ENCODE measurements around the gene ARHGAP6.

GRCh38 chrX:11530621-11531020, 135.1 kb downstream of the ARHGAP6 start:
- no peak for TF ChIP-seq POLR2AphosphoS5 (IDR thresholded peaks at IDR 0.05; ENCODE audit: low read depth, low read length)
- no peak for TF ChIP-seq POLR2A (IDR thresholded peaks at IDR 0.05; ENCODE audit: low read depth, low read length)
- TF ChIP-seq TAF1 (IDR thresholded peaks at IDR 0.05; ENCODE audit: borderline replicate concordance, low read depth, low read length): no peak

All from GM12892 (cell line).